SW 1271 (cell line): ENCODE measurements around the gene SDC3.
"Not testable (repeated sequence)": the region's sequence is repeated elsewhere in the genome, so short reads cannot be mapped to it uniquely, and the experiment has no call there.

Experiments used
- DNase-seq, 2 experiments: peaks; one replicate each; lab custom pipeline; 2025; lab: John Stamatoyannopoulos, UW

SDC3 gene, protein sequence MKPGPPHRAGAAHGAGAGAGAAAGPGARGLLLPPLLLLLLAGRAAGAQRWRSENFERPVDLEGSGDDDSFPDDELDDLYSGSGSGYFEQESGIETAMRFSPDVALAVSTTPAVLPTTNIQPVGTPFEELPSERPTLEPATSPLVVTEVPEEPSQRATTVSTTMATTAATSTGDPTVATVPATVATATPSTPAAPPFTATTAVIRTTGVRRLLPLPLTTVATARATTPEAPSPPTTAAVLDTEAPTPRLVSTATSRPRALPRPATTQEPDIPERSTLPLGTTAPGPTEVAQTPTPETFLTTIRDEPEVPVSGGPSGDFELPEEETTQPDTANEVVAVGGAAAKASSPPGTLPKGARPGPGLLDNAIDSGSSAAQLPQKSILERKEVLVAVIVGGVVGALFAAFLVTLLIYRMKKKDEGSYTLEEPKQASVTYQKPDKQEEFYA

GRCh38 chr1:30908696-30909364 lies at the start of gene SDC3:
TSS of gene SDC3 (minus strand) at chr1:30908758. CDS start at chr1:30908586, 172 bp downstream.
- DNase-seq = no peak

GRCh38 chr1:30957560-30958222 lies 49.1 kb upstream of the SDC3 start:
- DNase-seq = no peak

- no peak for DNase-seq
Measured at GRCh38 chr1:30955448-30956015, 47.0 kb upstream of the SDC3 start.

DNA sequence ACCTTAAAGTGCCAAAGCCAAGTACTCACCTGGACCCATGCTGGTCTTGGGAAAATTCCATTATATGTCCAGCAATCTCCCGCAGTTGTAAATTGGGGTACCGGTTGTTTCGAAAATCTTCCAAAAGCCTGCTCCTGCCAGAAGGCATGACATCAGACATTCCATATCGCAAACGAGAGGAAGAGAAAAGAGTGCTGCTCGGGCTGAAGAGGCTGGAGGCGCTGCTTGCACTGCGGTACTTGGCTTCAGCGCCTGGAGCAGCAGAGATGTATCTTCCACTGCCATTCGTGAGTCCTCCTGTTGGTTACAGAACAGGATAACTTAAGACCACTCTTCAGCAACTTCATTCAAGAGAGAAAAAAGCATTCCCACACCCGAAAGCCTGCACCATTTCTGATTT lies 45.1 kb upstream of the SDC3 start:
- DNase-seq = no peak

DNA sequence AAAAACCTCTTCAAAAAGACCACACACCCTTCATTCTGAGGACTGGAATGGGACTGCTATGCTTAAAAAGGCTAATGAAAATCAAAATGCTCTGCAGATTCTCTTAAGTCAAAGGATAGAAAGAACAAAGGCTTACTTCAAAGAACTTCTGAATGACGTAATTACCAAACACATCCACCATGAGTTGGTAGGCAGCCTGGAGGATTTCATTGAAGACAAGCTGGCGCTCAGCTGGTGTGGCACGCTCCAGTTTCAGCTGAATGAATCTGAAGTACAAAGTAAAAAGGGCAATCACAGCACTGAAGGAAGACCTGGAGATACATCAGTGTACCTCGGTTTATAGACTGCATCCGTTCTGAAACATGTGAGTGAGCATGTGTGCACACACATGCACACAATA lies 43.5 kb upstream of the SDC3 start:
- DNase-seq = no peak

GRCh38 chr1:30950700-30951099 lies 42.1 kb upstream of the SDC3 start:
- DNase-seq = no peak

- DNase-seq = no peak
Measured at GRCh38 chr1:30950053-30950452, 41.5 kb upstream of the SDC3 start.

DNA sequence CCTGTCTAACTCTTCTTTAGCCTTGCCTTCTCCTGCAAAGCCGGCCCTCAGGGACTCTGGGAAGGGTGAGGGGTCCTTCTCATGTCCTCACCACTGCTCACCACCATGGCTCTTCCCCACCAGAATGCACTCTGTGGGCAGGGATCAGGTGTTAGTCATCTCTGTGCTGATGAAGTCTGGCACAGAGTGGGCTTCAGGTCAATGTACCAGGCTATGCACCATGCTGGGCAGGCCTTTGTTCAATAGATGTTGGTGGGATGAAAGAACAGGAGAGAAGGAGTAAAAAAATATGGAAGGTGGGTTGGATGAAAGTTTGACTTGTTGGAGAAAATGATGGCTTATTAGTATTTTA lies 40.9 kb upstream of the SDC3 start:
- DNase-seq = not testable (repeated sequence)

- not testable (repeated sequence) for DNase-seq
Measured at GRCh38 chr1:30948813-30949486, 40.4 kb upstream of the SDC3 start.

GRCh38 chr1:30948278-30948677 lies 39.7 kb upstream of the SDC3 start:
- DNase-seq = no peak

DNA sequence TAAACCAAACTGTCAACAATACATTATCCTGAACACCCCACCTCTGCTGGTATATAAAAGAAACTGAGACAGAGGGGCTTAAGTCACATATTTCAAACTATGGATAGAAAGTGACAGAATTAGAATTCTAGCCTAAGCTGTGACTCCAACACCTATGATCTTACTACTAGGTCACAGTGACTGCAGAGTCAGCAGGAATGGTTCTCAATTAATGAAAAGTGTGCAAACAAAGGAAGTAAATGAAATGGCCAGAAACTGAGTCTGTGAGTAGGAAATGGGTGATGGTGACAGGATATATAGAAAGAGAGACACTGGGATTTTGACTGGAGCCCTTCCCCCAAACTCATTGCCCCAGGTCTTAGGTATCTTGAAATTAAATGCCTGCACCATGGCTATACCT lies 38.7 kb upstream of the SDC3 start:
- no peak for DNase-seq

DNA sequence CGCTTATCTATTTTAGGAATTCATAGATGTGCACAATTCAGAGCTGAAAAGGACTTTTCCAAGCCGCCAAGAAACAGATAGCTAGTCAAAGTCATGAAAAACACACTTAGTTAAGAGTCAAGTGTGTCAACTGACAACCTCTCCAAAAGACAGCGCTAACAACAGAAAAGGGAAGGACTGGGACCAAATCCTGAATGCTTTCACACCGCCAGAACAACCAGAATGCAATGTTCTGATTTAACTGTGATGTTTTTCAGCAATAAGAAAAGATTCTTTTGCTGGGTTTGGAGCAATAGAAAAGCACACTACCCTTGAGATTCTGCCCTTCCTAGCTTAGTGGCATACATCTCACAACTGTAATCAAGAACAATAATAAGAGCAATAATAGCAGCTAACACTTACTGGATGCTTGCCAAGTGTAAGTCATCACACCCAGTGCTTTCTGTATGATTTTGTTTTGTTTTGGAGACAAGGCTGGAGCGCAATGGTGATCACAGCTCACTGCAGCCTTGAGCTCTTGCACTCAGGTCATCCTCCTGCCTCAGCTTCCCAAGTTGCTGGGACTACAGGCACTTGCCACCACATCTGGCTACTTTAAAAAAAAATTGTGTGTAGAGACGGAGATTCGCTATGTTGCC lies 33.9 kb upstream of the SDC3 start:
- no peak for DNase-seq

- DNase-seq = no peak
Measured at GRCh38 chr1:30940541-30940940, 32.0 kb upstream of the SDC3 start.

DNA sequence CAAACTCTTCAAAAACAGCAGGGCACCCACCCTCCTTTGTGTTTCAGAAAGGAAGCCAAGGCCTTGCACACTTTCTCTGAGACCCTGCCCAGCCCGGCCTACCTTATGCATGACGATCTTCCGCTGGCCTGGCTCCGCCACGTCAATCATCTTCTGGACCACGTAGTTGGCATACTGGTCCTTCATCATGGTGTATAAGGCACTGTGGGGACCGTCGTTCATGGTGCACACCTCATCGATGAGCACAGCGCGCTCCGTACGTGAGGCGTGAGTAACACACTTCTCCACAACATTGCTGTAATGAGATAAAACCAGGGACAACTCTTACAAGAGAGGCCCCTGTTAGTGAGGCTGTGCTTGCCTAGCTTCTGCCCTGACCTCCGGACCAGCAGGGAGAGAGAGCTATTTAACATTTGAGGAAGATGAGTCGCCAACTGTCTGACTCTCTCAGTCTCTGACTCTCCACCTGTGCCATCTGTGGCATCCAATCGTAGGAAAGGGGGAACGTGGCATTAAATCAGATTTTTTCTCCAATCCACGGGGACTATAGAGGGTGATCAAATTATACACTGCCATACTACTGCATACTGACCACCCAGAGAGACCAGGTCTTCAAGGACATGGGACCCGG lies 28.1 kb upstream of the SDC3 start:
- no peak for DNase-seq

- not testable (repeated sequence) for DNase-seq
Measured at GRCh38 chr1:30935758-30936157, 27.2 kb upstream of the SDC3 start.

DNA sequence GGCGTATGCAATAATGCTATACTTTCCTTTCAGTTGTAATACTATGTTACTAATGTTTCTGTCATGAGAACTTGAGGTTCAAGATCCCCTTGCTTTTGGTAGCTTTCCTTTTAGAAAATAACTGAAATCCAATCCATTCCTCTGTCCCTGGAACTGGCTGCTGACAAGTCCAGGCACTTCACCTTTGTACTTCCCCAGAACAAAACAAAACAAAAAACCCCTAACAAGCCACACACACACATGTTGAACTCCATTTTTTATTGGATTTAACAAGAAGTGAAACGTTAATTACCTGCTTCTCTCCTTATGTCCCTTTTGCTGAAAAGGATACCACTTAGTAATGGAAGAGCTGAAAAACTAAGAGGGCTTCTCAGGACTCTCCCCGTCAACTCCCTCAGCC lies 26.1 kb upstream of the SDC3 start:
- DNase-seq = no peak

DNA sequence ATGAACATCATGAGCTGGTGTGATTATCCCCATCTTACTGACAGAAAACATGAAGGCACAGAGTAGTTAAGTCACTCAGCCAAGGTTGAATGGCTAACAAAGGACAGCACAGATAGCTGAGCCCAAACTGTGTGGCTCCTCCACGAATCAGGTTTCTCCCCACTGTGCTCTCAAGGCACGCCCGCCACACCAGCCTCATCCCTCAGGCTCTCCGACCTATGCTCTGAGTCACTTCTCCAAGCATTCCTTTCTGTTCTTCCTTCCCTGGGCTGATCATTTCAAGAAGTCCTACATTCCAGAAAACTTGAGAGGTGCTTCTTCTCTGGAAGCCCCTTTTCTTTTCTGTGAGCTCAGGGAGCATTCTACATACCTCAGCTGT lies 25.3 kb upstream of the SDC3 start:
- DNase-seq = no peak

GRCh38 chr1:30930631-30931173 lies 22.1 kb upstream of the SDC3 start:
- no peak for DNase-seq

- no peak for DNase-seq
Measured at GRCh38 chr1:30929944-30930525, 21.5 kb upstream of the SDC3 start.

DNA sequence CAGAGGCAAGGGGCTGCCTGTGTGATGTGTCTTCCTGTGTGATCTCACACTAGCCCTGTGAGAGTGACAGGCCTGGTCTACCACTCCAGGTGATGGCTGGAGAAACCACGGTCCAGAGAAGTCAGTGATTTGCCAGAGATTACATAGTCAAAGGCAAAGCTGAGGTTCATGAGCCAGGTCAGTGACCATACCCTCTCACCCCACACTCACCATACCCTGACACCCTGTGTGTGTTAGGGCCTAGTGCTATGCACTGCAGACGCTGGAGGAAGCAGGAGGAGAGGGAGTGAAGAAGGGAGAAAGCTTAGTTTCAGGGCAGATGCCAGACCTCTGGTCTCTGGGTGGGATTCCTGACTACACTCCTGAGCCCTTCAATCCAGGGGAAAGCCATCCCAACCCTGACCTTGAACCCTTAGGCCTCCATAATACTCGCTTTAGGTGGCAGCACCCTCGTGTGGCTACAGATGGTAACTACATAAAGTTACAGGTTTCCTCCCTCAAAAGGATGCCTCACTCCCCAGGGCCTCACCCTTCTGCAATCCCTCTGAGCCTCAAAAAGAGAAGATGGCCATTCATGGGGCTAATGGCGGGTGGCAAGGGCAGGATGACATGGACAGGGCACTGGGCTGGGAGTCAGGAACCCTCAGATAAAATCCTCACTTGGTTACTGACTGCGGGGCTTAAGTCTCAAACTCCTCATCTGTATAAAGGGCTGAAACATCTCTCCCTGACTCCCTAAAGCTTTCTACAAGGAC lies 20.8 kb upstream of the SDC3 start:
- DNase-seq = peak in 1 of 2 experiments; percentile 20
